ENCODE results near the gene DCC.

GRCh38 chr18:53566626-53567025 lies 1226.6 kb downstream of the DCC start:
- TF ChIP-seq CTCF (conservative IDR thresholded peaks at IDR 0.05) (no peak), ZFX (IDR thresholded peaks at IDR 0.05) (no peak)

Measured in C4-2B (cell line).